SH-SY5Y (cell line): ENCODE results near the gene LCK.

Experiments
- GATA2 ChIP-seq: IDR thresholded peaks from 2 replicates; pipeline ENCODE4 v1.6.1; 2011; ENCODE audit warnings: mild to moderate bottlenecking, low read depth, low read length
- GATA3 ChIP-seq: IDR thresholded peaks from 2 replicates; pipeline ENCODE4 v1.6.1; 2011; ENCODE audit warnings: low read depth, mild to moderate bottlenecking, low read length, moderate library complexity

GRCh38 chr1:32216566-32216965 lies 34.5 kb upstream of the LCK start:
- TF ChIP-seq GATA3 (no peak), GATA2 (no peak)
